Progenitor cell of endocrine pancreas (in vitro differentiated cells): ENCODE results near the gene FZR1. TPM values are rescaled to one million over a fixed set of nuclear protein-coding genes. Genes with fewer than 3 reads are reported as not detected.

ENCODE experiments used
- DNase-seq: peaks from one replicate; pipeline ENCODE4 v3.0.0; 2021; ENCODE audit warnings: low spot score; ENCODE audit not compliant: unreplicated experiment
- H3K27ac Mint-ChIP-seq: 2 replicates; pipeline ENCODE4 v1.8.0; 2021; ENCODE audit warnings: mild to moderate bottlenecking, moderate library complexity, mixed read lengths
- H3K27me3 Mint-ChIP-seq: 2 replicates; pipeline ENCODE4 v1.8.0; 2021; ENCODE audit warnings: mixed read lengths
- H3K36me3 Mint-ChIP-seq: 2 replicates; pipeline ENCODE4 v1.8.0; 2022; ENCODE audit warnings: mixed read lengths; ENCODE audit not compliant: insufficient read depth
- H3K4me1 Mint-ChIP-seq: 2 replicates; pipeline ENCODE4 v1.8.0; 2021; ENCODE audit warnings: low read depth, mixed read lengths
- H3K4me3 Mint-ChIP-seq: 2 replicates; pipeline ENCODE4 v1.8.0; 2021; ENCODE audit warnings: low read depth, mild to moderate bottlenecking, moderate library complexity, mixed read lengths
- H3K9me3 Mint-ChIP-seq: 2 replicates; pipeline ENCODE4 v1.8.0; 2021; ENCODE audit warnings: low read depth, mixed read lengths
- total RNA-seq: library from RNA; stranded (reverse); gene quantifications from 2 replicates; pipeline ENCODE4 v1.2.1, GENCODE V29; 2021
- TF ChIP-seq, protein P1 (sequence below): fragments of 200-600 bp; sonication (generic); IDR thresholded peaks from one replicate; pipeline ENCODE4 v1.5.0; 2021; ENCODE audit warnings: antibody characterized with exemption, mild to moderate bottlenecking; ENCODE audit not compliant: unreplicated experiment

FZR1 gene
- total RNA-seq, 1 donor from 2014 or later, result 70.5 TPM

DNA sequence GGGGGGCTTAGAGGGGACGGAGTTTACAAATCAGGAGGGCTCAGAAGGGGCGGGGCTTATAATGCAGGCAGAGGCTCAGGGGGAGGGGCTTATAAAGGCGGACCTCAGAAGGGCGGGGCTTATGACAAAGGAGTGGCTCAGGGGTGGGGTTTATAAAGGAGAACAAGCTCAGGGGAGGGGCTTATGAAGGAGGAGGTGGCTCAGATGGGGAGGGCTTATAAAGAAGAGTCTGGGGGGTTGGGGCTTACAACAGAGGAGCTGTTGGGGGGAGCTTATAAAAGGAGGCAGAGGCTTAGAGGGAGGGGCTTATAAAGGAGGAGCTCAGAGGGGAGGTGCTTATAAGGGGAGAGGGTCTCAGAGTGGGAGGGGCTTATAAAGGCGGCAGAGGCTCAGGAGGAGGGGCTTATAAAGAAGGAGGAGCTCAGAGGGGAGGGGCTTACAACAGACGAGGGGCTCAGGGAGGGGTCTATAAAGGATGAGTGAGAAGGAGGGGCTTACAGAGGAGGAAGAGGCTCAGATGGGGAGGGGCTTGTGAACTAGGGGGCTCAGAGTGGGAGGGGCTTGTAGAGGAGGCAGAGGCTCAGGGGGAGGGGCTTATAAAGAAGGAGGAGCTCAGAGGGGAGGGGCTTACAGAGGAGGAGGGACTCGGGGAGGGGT lies 26.8 kb upstream of the FZR1 start:
- Mint-ChIP-seq H3K27ac (no peak overlapping the region), H3K9me3 (no peaks in the 10 kb centered on the region), H3K27me3 (peaks cover 6% of the 10 kb centered on the region), H3K4me3 (no peak overlapping the region), H3K4me1 (peaks cover 4% of the 10 kb centered on the region), H3K36me3 (no peaks in the 10 kb centered on the region)
- TF ChIP-seq, protein P1, sequence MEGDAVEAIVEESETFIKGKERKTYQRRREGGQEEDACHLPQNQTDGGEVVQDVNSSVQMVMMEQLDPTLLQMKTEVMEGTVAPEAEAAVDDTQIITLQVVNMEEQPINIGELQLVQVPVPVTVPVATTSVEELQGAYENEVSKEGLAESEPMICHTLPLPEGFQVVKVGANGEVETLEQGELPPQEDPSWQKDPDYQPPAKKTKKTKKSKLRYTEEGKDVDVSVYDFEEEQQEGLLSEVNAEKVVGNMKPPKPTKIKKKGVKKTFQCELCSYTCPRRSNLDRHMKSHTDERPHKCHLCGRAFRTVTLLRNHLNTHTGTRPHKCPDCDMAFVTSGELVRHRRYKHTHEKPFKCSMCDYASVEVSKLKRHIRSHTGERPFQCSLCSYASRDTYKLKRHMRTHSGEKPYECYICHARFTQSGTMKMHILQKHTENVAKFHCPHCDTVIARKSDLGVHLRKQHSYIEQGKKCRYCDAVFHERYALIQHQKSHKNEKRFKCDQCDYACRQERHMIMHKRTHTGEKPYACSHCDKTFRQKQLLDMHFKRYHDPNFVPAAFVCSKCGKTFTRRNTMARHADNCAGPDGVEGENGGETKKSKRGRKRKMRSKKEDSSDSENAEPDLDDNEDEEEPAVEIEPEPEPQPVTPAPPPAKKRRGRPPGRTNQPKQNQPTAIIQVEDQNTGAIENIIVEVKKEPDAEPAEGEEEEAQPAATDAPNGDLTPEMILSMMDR, result no peak
- DNase-seq, result no peak

DNA sequence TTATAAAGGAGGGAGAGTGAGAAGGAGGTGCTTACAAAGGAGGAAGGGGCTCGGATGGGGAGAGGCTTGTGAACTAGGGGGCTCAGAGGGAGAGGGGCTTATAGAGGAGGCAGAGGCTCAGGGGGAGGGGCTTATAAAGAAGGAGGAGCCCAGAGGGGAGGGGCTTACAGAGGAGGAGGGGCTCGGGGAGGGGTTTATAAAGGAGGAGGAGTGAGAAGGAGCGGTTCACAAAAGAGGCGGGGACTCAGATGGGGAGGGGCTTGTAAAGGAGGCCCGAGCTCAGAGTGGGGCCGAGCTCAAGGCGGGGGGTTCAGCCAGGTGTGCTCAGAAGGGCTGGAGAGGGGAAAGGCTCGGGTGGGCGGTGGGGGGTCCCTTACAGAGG lies 26.3 kb upstream of the FZR1 start:
- H3K4me1 Mint-ChIP-seq, result peaks cover 4% of the 10 kb centered on the region
- no peaks in the 10 kb centered on the region for H3K36me3 Mint-ChIP-seq
- DNase-seq, result no peak
- no peaks in the 10 kb centered on the region for H3K9me3 Mint-ChIP-seq
- TF ChIP-seq, protein P1, result no peak
- peaks cover 6% of the 10 kb centered on the region for H3K27me3 Mint-ChIP-seq
- no peak overlapping the region for H3K4me3 Mint-ChIP-seq
- H3K27ac Mint-ChIP-seq, result no peak overlapping the region

DNA sequence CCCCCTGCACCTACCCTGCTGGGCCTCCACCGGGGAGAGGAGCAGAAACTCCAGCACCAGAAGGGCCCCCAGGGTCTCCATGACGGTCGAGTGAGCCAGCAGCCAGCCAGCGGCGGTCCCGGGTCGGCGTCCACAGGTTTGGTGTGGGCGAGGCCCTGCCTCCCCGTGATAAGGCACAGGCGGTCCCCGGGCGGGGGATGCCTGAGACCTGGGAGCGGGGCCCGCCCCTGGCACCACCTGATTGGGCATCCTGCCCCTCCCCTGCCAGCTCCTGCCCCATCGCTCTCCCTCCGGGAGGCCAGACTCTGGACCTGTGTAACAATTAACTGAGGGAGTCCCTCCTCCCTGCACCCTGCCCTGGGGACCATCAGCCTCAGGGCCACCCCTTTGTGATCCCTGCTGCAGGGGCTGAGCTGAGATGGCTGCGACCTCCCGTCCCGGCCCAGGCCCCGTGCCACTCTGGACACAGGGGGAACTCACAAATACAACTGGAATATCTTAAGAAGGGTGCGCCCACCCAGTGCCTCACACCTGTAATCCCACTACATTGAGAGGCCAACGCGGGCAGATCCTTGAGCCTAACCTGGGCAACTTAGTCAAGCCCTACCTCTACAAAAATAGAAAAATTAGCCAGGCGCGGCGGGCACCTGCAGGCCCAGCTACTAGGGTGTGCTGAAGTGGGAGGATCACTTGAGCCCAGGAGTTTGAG lies 25.6 kb upstream of the FZR1 start, which contains the start of gene SMIM24:
Gene SMIM24, minus strand, starts transcription at position 143 of the 709 bp plus-strand sequence. Its CDS starts 62 bp downstream, at position 81.
- no peak within 1 kb of the TSS for H3K4me3 Mint-ChIP-seq

DNA sequence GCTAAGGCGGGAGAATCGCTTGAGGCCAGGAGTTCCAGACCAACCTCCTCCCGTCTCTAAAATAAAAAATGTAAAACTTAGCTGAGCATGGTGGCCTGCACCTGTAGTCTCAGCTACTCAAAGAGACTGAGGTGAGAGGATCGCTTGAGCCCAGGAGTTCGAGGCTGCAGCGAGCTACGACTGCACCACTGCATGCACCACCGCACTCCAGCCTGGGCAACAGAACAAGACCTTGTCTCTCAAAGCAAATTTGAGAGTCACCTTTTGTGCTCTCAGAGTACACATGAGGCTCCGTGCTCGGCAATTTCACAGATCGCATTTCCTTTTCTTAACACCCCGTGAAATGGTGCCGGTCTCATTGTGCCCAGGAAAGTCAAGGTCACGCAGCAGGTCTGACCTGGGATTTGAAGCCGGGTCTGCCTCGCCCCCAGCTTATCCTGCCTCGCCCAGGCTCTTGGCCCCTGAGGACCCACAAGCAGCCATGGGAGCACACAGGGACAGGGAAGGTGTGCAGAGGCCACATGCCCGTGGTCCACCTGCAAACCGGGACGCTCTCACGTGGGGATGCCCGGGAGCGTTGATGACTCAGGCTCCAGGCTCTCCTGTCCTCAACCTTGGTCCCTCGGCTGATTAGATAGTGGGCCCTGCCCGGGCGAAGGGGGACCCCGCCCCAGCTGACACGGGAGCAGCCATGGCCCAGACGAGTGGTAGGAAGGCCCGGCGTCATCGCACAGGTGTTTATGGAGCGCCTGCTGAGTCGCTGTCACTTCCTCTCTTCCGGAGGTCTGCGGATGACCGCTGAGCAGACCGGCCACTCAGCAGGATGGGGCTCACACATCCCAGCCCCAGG lies 24.6 kb upstream of the FZR1 start:
- TF ChIP-seq, protein P1, result no peak
- no peak for DNase-seq
- H3K9me3 Mint-ChIP-seq, result no peaks in the 10 kb centered on the region
- no peak overlapping the region for H3K4me3 Mint-ChIP-seq
- H3K27ac Mint-ChIP-seq, result no peak overlapping the region
- peaks cover 6% of the 10 kb centered on the region for H3K27me3 Mint-ChIP-seq
- H3K4me1 Mint-ChIP-seq, result peaks cover 4% of the 10 kb centered on the region
- H3K36me3 Mint-ChIP-seq, result no peaks in the 10 kb centered on the region

More for the DNA sequence above, 25.6 kb upstream of the FZR1 start, which contains the start of gene SMIM24:
- H3K27me3 Mint-ChIP-seq, result peaks cover 6% of the 10 kb centered on the region
- H3K27ac Mint-ChIP-seq, result no peak within 1 kb of the TSS
- H3K9me3 Mint-ChIP-seq, result no peaks in the 10 kb centered on the region
- peaks cover 4% of the 10 kb centered on the region for H3K4me1 Mint-ChIP-seq
- no peak for DNase-seq
- TF ChIP-seq, protein P1, result no peak
- H3K36me3 Mint-ChIP-seq, result no peaks in the 10 kb centered on the region
